Fibroblast of lung (primary cell): Measurements from ENCODE around the gene CYP2C18.
"Not testable (repeated sequence)": the region's sequence is repeated elsewhere in the genome, so short reads cannot be mapped to it uniquely, and the experiment has no call there.

Source experiments
- EZH2 ChIP-seq: IDR thresholded peaks from 2 replicates; pipeline ENCODE4 v1.5.1; 2012; ENCODE audit warnings: low read length, control low read depth, mild to moderate bottlenecking; ENCODE audit errors: missing control alignments
- TF ChIP-seq, protein P1 (sequence below), 2 donors: IDR thresholded peaks in 1 of 2; conservative IDR thresholded peaks in 1 of 2; 1 replicate in 1 of 2; 2 replicates in 1 of 2; pipeline ENCODE4 v1.5.1; 2011 to 2012; ENCODE audit warnings: low read length in 2 of 2, control low read depth in 1 of 2, inconsistent platforms in 1 of 2, low read depth in 1 of 2, mild to moderate bottlenecking in 1 of 2

DNA sequence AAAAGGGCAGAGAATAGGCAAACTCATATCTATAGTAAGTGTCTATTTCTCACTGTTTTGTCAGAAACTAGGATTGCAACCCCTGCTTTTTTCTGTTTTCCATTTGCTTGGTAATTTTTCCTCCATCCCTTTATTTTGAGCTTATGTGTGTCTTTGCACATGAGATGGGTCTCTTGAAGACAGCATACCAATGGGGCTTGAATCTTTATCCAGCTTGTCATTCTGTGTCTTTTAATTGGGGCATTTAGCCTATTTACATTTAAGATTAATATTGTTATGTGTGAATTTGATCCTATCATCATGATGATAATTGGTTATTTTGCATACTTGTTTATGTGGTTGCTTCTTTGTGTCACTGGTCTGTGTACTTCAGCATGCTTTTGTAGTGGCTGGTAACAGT, 28.3 kb upstream of the CYP2C18 start:
- TF ChIP-seq, protein P1, sequence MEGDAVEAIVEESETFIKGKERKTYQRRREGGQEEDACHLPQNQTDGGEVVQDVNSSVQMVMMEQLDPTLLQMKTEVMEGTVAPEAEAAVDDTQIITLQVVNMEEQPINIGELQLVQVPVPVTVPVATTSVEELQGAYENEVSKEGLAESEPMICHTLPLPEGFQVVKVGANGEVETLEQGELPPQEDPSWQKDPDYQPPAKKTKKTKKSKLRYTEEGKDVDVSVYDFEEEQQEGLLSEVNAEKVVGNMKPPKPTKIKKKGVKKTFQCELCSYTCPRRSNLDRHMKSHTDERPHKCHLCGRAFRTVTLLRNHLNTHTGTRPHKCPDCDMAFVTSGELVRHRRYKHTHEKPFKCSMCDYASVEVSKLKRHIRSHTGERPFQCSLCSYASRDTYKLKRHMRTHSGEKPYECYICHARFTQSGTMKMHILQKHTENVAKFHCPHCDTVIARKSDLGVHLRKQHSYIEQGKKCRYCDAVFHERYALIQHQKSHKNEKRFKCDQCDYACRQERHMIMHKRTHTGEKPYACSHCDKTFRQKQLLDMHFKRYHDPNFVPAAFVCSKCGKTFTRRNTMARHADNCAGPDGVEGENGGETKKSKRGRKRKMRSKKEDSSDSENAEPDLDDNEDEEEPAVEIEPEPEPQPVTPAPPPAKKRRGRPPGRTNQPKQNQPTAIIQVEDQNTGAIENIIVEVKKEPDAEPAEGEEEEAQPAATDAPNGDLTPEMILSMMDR (conservative IDR thresholded peaks at IDR 0.05 in 1 of 2, IDR thresholded peaks at IDR 0.05 in 1 of 2; ENCODE audit: low read depth in 1 of 2, low read length in 2 of 2), result not testable (repeated sequence)
- TF ChIP-seq EZH2, result not testable (repeated sequence)
